Heart left ventricle (tissue), 13 donors: Measurements from ENCODE around the gene EXOC4.

Experiments
- CTCF ChIP-seq, 12 donors: fragments of 200-600 bp; sonication (generic) in 4 of 12; IDR thresholded peaks; one replicate each; pipeline versions ENCODE4 v1.5.0 to v1.8.0; 2018 to 2022; ENCODE audit warnings: antibody characterized with exemption in 12 of 12, mild to moderate bottlenecking in 5 of 12
- POLR2A ChIP-seq, 2 donors: fragments of 450-650 bp; IDR thresholded peaks; one replicate each; pipeline ENCODE4 v1.6.1; 2017; ENCODE audit warnings: antibody characterized with exemption in 2 of 2, mild to moderate bottlenecking in 2 of 2, moderate library complexity in 2 of 2
- donor health status: ischemic (EF 13 %, LVEDD 7.1; RV severe dilation, severe dysfunction).
- donor health status: DM: no; HTN: yes; CAD: no.
- donor health status: DM: no; HTN: no; CAD: no.
- donor health status: ischemic (EF 25% LVEDD 6.9; RV normal size, moderate dysfunction).
- donor health status: ischemic (EF 25% LVEDD 5.7; RV mildly dilated, moderate dysfunction).
- donor health status: ischemic (EF 35%, LVEDD 5.7; RV mildly dilated, moderate dysfunction).
- donor health status: nonischemic (EF 11% LVEDD 7.7; RV severe dilation, severe dysfunction).
- donor health status: DM: yes; HTN: yes; CAD: no.
- donor health status: PGD.
- donor health status: ischemic (EF 29% LVEDD 5.4; RV normal size, mild dysfunction).
- donor health status: nonischemic (EF 23%, LVEDD 6.1; RV moderate dilation, normal function).

- no peak for TF ChIP-seq CTCF (IDR thresholded peaks at IDR 0.05)
- TF ChIP-seq POLR2A (IDR thresholded peaks at IDR 0.05) = no peak
These were observed 658.8 kb downstream of the EXOC4 start for GRCh38 chr7:133911724-133912123.
